ENCODE measurements around the gene C2CD4B.

Gene C2CD4B

GRCh38 chr15:62115847-62116246, 49.2 kb downstream of the C2CD4B start:
- H2AK5ac ChIP-seq (ENCODE audit: low read length), result no peak overlapping the region
- no peak overlapping the region for H3K18ac ChIP-seq (ENCODE audit: low read length)
- no peaks in the 10 kb centered on the region for H3K79me2 ChIP-seq (ENCODE audit: control insufficient read depth, insufficient read depth, low read length)
- no peaks in the 10 kb centered on the region for H3K27me3 ChIP-seq (ENCODE audit: insufficient read depth, low read length, poor library complexity)
- no peak overlapping the region for H3K27ac ChIP-seq (ENCODE audit: low read depth, low read length)
- DNase-seq, result no peak
- no peak overlapping the region for H4K8ac ChIP-seq (ENCODE audit: low read depth, low read length)
- no peak overlapping the region for H3K4me2 ChIP-seq (ENCODE audit: low read length)
- no peak overlapping the region for H3K23ac ChIP-seq (ENCODE audit: low read length)
- no peak overlapping the region for H3K56ac ChIP-seq (ENCODE audit: low read length)
- no peak overlapping the region for H3K4me3 ChIP-seq (ENCODE audit: low read length)
- no peak overlapping the region for H3K4ac ChIP-seq (ENCODE audit: low read depth, low read length)
- no peak overlapping the region for H2BK15ac ChIP-seq (replicated peaks; ENCODE audit: low read depth)
- peaks cover 4% of the 10 kb centered on the region for H3K4me1 ChIP-seq (ENCODE audit: control insufficient read depth, low read depth, low read length)
- H3K36me3 ChIP-seq (ENCODE audit: control insufficient read depth, insufficient read depth, low read length), result no peaks in the 10 kb centered on the region
- H2BK5ac ChIP-seq (ENCODE audit: low read length), result no peak overlapping the region
- H4K5ac ChIP-seq (ENCODE audit: low read length), result no peak overlapping the region
- H3K9ac ChIP-seq (ENCODE audit: low read length), result no peak overlapping the region
- WGBS (ENCODE audit: extremely low coverage, insufficient coverage, low lambda C conversion rate), result no CpG with 5 or more reads among the region's 1 CpG
- no peak overlapping the region for H2BK120ac ChIP-seq (ENCODE audit: low read depth, low read length)
- H3K79me1 ChIP-seq (ENCODE audit: low read length), result no peaks in the 10 kb centered on the region
